ENCODE measurements around the gene GAB2.
A peak's percentile ranks its signal among the peaks of the same experiment; 100 is the strongest.

The GAB2 gene

GRCh38 chr11:78351979-78352841 is 65.4 kb downstream of the GAB2 start:
- no peak for TF ChIP-seq ZBTB48 (tag by site-specific recombination; IDR thresholded peaks at IDR 0.05)
- 0 out of 2 replicates have a peak, but pooled peaks have one; percentile 24 for TF ChIP-seq ZNF518A (tag by site-specific recombination; conservative IDR thresholded peaks at IDR 0.05; ENCODE audit: low read depth)
- TF ChIP-seq ZNF654 (tag by site-specific recombination; IDR thresholded peaks at IDR 0.05; ENCODE audit: low read depth), result no peak
- TF ChIP-seq ZNF600 (tag by site-specific recombination; IDR thresholded peaks at IDR 0.05), result peak; percentile 63
- no peak for TF ChIP-seq SCRT1 (tag by site-specific recombination; IDR thresholded peaks at IDR 0.05; ENCODE audit: borderline replicate concordance)
- no peak for TF ChIP-seq ZNF624 (tag by site-specific recombination; IDR thresholded peaks at IDR 0.05)
- TF ChIP-seq PATZ1 (tag by site-specific recombination; IDR thresholded peaks at IDR 0.05), result no peak
- TF ChIP-seq ZBTB8A (tag by site-specific recombination; IDR thresholded peaks at IDR 0.05), result peak; percentile 55
- peak; percentile 58 for TF ChIP-seq ZBTB17 (tag by site-specific recombination; IDR thresholded peaks at IDR 0.05)
- peak; percentile 26; the same call in 1 of the 2 replicates for TF ChIP-seq WT1 (tag by site-specific recombination; IDR thresholded peaks at IDR 0.05)
- TF ChIP-seq ZBTB21 (tag by site-specific recombination; IDR thresholded peaks at IDR 0.05), result peak; percentile 96
- peak; percentile 27; the same call in 1 of the 2 replicates for TF ChIP-seq ZIC2 (tag by site-specific recombination; IDR thresholded peaks at IDR 0.05)
- TF ChIP-seq ZNF335 (tag by site-specific recombination; conservative IDR thresholded peaks at IDR 0.05), result 0 out of 2 replicates have a peak, but pooled peaks have one; percentile 19
- TF ChIP-seq ZNF843 (tag by site-specific recombination; IDR thresholded peaks at IDR 0.05), result peak; percentile 17; the same call in 1 of the 2 replicates
- peak; percentile 96 for TF ChIP-seq ZNF629 (tag by site-specific recombination; IDR thresholded peaks at IDR 0.05)
- no peak for TF ChIP-seq GFI1B (tag by site-specific recombination; IDR thresholded peaks at IDR 0.05)
- peak; percentile 64; the same call in 1 of the 2 replicates for TF ChIP-seq MYNN (tag by site-specific recombination; IDR thresholded peaks at IDR 0.05; ENCODE audit: borderline replicate concordance)
- TF ChIP-seq ZNF311 (tag by site-specific recombination; IDR thresholded peaks at IDR 0.05; ENCODE audit: borderline replicate concordance), result no peak
- 0 out of 2 replicates have a peak, but pooled peaks have one; percentile 39 for TF ChIP-seq ZNF366 (tag by site-specific recombination; conservative IDR thresholded peaks at IDR 0.05)
- TF ChIP-seq SP3 (tag by site-specific recombination; IDR thresholded peaks at IDR 0.05), result no peak
- Histone ChIP-seq H3K9me3 (ENCODE audit: control insufficient read depth, insufficient read depth, low read depth, low read length) (no peaks in the 10 kb centered on the region), H3K27ac (ENCODE audit: extremely low read depth, low read depth, low read length) (no peak overlapping the region), H3K4me3 (ENCODE audit: low read depth, low read length) (no peak overlapping the region), H3K36me3 (ENCODE audit: control insufficient read depth in 2 of 2, insufficient read depth in 1 of 2, low read length in 2 of 2) (no peaks in the 10 kb centered on the region), H3K4me1 (ENCODE audit: control insufficient read depth, insufficient read depth, low read length) (no peaks in the 10 kb centered on the region)
- POLR2A ChIA-PET, result no interaction called here
- CTCF ChIA-PET, result interaction anchor here (0.6 to 1.0 kb wide), 2 partner anchors 234 to 342 kb away, joined by 3 read pairs; no protein-coding TSS in a partner anchor
